Vagina (tissue), 2 donors: ENCODE data around the gene MYO15B. TPM values are rescaled to one million over a fixed set of nuclear protein-coding genes. Genes with fewer than 3 reads are reported as not detected.

Experiments
- DNase-seq, 2 donors: peaks; one replicate each; pipeline ENCODE4 v3.0.0-alpha.2; 2017; ENCODE audit errors: extremely low spot score in 2 of 2
- H3K27ac ChIP-seq: fragments of 200-600 bp; sonication (generic); one replicate; pipeline ENCODE4 v1.5.1; 2019
- H3K27me3 ChIP-seq: fragments of 200-600 bp; sonication (generic); one replicate; pipeline ENCODE4 v1.5.1; 2019
- H3K36me3 ChIP-seq, 2 donors: fragments of 200-600 bp; sonication (generic); one replicate each; pipeline ENCODE4 v1.5.1; 2017 to 2019
- H3K4me1 ChIP-seq: fragments of 200-600 bp; sonication (generic); one replicate; pipeline ENCODE4 v1.5.1; 2019
- H3K4me3 ChIP-seq, 2 donors: fragments of 200-600 bp; sonication (generic); 1 replicate in 1 of 2; 2 replicates in 1 of 2; pipeline ENCODE4 v1.5.1; 2016 to 2019
- H3K9me3 ChIP-seq: fragments of 200-600 bp; sonication (generic); one replicate; pipeline ENCODE4 v1.5.1; 2019
- CTCF ChIP-seq, 3 experiments: fragments of 450-650 bp in 2 of 3; fragments of 200-600 bp in 1 of 3; sonication (generic) in 1 of 3; IDR thresholded peaks; one replicate each; pipeline ENCODE4 v1.5.1; 2017 to 2019; ENCODE audit warnings: antibody characterized with exemption in 3 of 3, mild to moderate bottlenecking in 2 of 3, moderate library complexity in 2 of 3
- POLR2A ChIP-seq, 2 donors: fragments of 450-650 bp; IDR thresholded peaks; one replicate each; pipeline ENCODE4 v1.6.1; 2017; ENCODE audit warnings: antibody characterized with exemption in 2 of 2, mild to moderate bottlenecking in 2 of 2, moderate library complexity in 2 of 2
- POLR2AphosphoS5 ChIP-seq, 2 donors: sonication (generic); formaldehyde crosslinking; IDR thresholded peaks; one replicate each; pipeline ENCODE4 v1.9.0; 2017; ENCODE audit warnings: antibody characterized with exemption in 2 of 2, mild to moderate bottlenecking in 2 of 2, low read depth in 1 of 2; ENCODE audit not compliant: insufficient read depth in 1 of 2
- intact Hi-C: fragments of 100-400 bp; cut with DNase I; formaldehyde crosslinking; loops from one replicate; pipeline ENCODE4 v1.15.1; 2023
- total RNA-seq: library from RNA; depleted of rRNA; stranded (reverse); fragments of >200 nt; gene quantifications from one replicate; pipeline ENCODE4 v1.2.3, GENCODE V29; 2016

Gene MYO15B
- total RNA-seq, 1 donor from 2014 or later, result 160 TPM

DNA sequence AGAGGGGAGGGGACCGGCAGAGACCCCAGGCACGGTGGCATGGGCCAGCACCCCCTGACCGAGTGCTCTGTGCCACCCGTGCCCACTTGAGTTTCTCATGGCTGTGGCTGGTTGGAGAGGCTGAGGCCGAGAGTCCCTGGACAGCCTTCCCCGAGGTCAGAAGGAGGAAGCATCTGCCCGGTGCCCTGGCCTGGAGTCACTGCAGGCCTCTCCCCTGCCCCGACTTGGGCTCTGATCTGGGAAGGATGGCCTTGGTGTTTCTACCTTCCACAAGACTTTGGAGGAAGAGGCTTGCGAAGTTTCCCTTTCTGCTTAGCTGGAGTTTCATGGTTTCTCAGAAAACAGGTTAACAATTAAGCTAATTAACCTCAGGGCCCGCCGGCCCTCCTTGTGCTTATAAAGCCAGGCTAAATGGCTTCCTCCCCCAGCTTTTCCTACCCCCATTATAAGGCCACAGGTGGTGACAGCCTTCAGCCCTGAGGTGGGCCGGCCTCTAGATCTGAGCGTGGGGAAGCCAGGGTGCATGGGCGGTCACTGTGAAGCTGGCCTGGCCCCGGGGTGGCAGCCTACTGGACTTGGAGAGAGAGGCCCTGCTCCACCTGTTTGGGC, 44.8 kb upstream of the MYO15B start:
- intact Hi-C loops, result no loop called here
- Histone ChIP-seq H3K4me1 (peaks cover 7% of the 10 kb centered on the region), H3K36me3 (no peaks in the 10 kb centered on the region), H3K27ac (no peak overlapping the region), H3K9me3 (no peaks in the 10 kb centered on the region), H3K27me3 (no peaks in the 10 kb centered on the region), H3K4me3 (no peak overlapping the region)
- DNase-seq, result no peak
- TF ChIP-seq CTCF (IDR thresholded peaks at IDR 0.05) (no peak), POLR2A (IDR thresholded peaks at IDR 0.05) (no peak), POLR2AphosphoS5 (IDR thresholded peaks at IDR 0.05; ENCODE audit: insufficient read depth in 1 of 2, low read depth in 1 of 2) (no peak)

DNA sequence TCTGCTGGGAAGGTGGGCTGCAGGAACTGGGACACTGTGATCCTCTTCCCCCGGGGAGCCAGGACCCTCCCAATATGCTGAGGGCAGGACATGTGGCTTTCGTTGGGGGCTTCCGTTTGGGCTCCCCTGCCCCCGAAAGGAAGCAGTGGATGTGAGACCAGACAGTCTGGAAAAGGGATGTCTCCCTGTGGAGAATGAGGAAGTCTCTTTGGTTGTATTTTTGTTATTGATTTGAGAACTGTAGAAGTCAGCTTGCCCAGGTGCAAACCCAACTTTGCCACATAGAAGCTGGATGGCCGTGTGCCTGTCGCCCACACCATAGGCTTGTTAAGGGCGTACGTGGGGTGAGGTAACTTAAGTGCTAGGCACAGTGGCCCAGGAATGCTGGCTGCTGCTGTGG, 43.4 kb upstream of the MYO15B start:
- H3K36me3 ChIP-seq, result no peaks in the 10 kb centered on the region
- intact Hi-C loops, result no loop called here
- H3K27me3 ChIP-seq, result no peaks in the 10 kb centered on the region
- no peaks in the 10 kb centered on the region for H3K9me3 ChIP-seq
- no peak for DNase-seq
- H3K27ac ChIP-seq, result no peak overlapping the region
- H3K4me1 ChIP-seq, result peaks cover 11% of the 10 kb centered on the region
- TF ChIP-seq CTCF (IDR thresholded peaks at IDR 0.05) (no peak), POLR2AphosphoS5 (IDR thresholded peaks at IDR 0.05; ENCODE audit: insufficient read depth in 1 of 2, low read depth in 1 of 2) (no peak), POLR2A (IDR thresholded peaks at IDR 0.05) (no peak)
- no peak overlapping the region for H3K4me3 ChIP-seq

GRCh38 chr17:75546181-75546580, 41.4 kb upstream of the MYO15B start:
- no peaks in the 10 kb centered on the region for H3K36me3 ChIP-seq
- intact Hi-C loops, result no loop called here
- H3K4me1 ChIP-seq, result peaks cover 8% of the 10 kb centered on the region
- DNase-seq, result no peak
- H3K27ac ChIP-seq, result no peak overlapping the region
- no peak overlapping the region for H3K4me3 ChIP-seq
- H3K27me3 ChIP-seq, result no peaks in the 10 kb centered on the region
- no peaks in the 10 kb centered on the region for H3K9me3 ChIP-seq
- no peak for TF ChIP-seq POLR2A (IDR thresholded peaks at IDR 0.05)
- no peak for TF ChIP-seq CTCF (IDR thresholded peaks at IDR 0.05)
- no peak for TF ChIP-seq POLR2AphosphoS5 (IDR thresholded peaks at IDR 0.05; ENCODE audit: insufficient read depth in 1 of 2, low read depth in 1 of 2)

DNA sequence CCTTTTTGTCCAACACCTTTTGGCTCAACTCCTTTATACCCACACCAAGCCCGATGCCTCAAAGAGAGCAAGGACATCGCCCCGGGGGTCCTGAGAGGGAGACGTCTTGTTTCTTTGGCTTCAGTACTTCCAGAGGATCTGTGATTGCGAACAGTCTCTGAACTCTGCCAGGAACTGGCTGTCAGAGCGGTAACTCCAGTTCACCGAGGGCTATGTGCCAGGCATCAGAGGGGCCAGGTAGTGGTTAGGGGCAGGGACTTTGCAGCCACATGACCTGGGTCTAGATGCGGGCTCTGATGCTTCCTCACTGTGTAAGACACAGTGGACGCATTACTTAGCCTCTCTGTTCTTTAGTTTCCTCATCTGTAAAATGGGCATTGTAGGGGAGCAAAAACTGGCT, 40.5 kb upstream of the MYO15B start:
- H3K36me3 ChIP-seq, result no peaks in the 10 kb centered on the region
- intact Hi-C loops, result no loop called here
- H3K9me3 ChIP-seq, result no peaks in the 10 kb centered on the region
- TF ChIP-seq POLR2A (IDR thresholded peaks at IDR 0.05) (no peak), CTCF (IDR thresholded peaks at IDR 0.05) (no peak), POLR2AphosphoS5 (IDR thresholded peaks at IDR 0.05; ENCODE audit: insufficient read depth in 1 of 2, low read depth in 1 of 2) (no peak)
- no peaks in the 10 kb centered on the region for H3K27me3 ChIP-seq
- H3K4me1 ChIP-seq, result peaks cover 8% of the 10 kb centered on the region
- no peak for DNase-seq
- no peak overlapping the region for H3K27ac ChIP-seq
- H3K4me3 ChIP-seq, result no peak overlapping the region

GRCh38 chr17:75548813-75549212, 38.8 kb upstream of the MYO15B start:
- no peak overlapping the region for H3K4me3 ChIP-seq
- no peaks in the 10 kb centered on the region for H3K9me3 ChIP-seq
- peaks cover 8% of the 10 kb centered on the region for H3K4me1 ChIP-seq
- DNase-seq, result no peak
- intact Hi-C loops, result no loop called here
- H3K36me3 ChIP-seq, result no peaks in the 10 kb centered on the region
- TF ChIP-seq POLR2AphosphoS5 (IDR thresholded peaks at IDR 0.05; ENCODE audit: insufficient read depth in 1 of 2, low read depth in 1 of 2), result no peak
- TF ChIP-seq CTCF (IDR thresholded peaks at IDR 0.05), result no peak
- no peak for TF ChIP-seq POLR2A (IDR thresholded peaks at IDR 0.05)
- H3K27ac ChIP-seq, result no peak overlapping the region
- H3K27me3 ChIP-seq, result no peaks in the 10 kb centered on the region
